HepG2 (cell line): Measurements from ENCODE around the gene VWA1. TPM values are rescaled to one million over a fixed set of nuclear protein-coding genes. Genes with fewer than 3 reads are reported as not detected.

ENCODE experiments used
- AGO1 ChIP-seq: fragments of 200-400 bp; formaldehyde crosslinking; IDR thresholded peaks from 2 replicates; pipeline ENCODE4 v1.6.1; 2017; ENCODE audit warnings: mild to moderate bottlenecking, low read depth, low read length, moderate library complexity; ENCODE audit not compliant: poor library complexity, severe bottlenecking
- ARID2 ChIP-seq: sonication (generic); formaldehyde crosslinking; IDR thresholded peaks from 2 replicates; pipeline ENCODE4 v1.8.1; 2022; ENCODE audit warnings: mild to moderate bottlenecking, missing genetic modification reagents, borderline replicate concordance
- ATF2 ChIP-seq: sonication (generic); formaldehyde crosslinking; IDR thresholded peaks from 2 replicates; pipeline ENCODE4 v1.4.0; 2020; ENCODE audit warnings: missing genetic modification reagents
- CBX1 ChIP-seq: IDR thresholded peaks from one replicate; pipeline ENCODE4 v1.6.1; 2016; ENCODE audit warnings: antibody characterized with exemption, low read depth
- ERF ChIP-seq: IDR thresholded peaks from 2 replicates; pipeline ENCODE4 v1.6.1; 2018; ENCODE audit warnings: missing biosample characterization, missing genetic modification reagents
- FOXJ3 ChIP-seq: sonication (generic); formaldehyde crosslinking; IDR thresholded peaks from 2 replicates; pipeline ENCODE4 v1.4.0; 2020; ENCODE audit warnings: missing genetic modification reagents, mild to moderate bottlenecking, borderline replicate concordance
- FOXM1 ChIP-seq: sonication (generic); formaldehyde crosslinking; IDR thresholded peaks from 2 replicates; pipeline ENCODE4 v1.5.0; 2020; ENCODE audit warnings: missing genetic modification reagents
- HINFP ChIP-seq: sonication (generic); formaldehyde crosslinking; IDR thresholded peaks from 2 replicates; pipeline ENCODE4 v1.4.0; 2020; ENCODE audit warnings: low read depth, mild to moderate bottlenecking, missing genetic modification reagents
- HNRNPK ChIP-seq: fragments of 200-400 bp; formaldehyde crosslinking; IDR thresholded peaks from 2 replicates; pipeline ENCODE4 v1.6.1; 2018; ENCODE audit warnings: low read length, low read depth, moderate library complexity, mild to moderate bottlenecking; ENCODE audit not compliant: poor library complexity, severe bottlenecking
- HNRNPUL1 ChIP-seq: fragments of 200-400 bp; formaldehyde crosslinking; IDR thresholded peaks from 2 replicates; pipeline ENCODE4 v1.6.1; 2017; ENCODE audit warnings: low read depth, mild to moderate bottlenecking, low read length, moderate library complexity
- IKZF4 ChIP-seq: sonication (generic); formaldehyde crosslinking; IDR thresholded peaks from 2 replicates; pipeline ENCODE4 v1.5.1; 2020; ENCODE audit warnings: borderline replicate concordance, mild to moderate bottlenecking, low read depth, missing genetic modification reagents; ENCODE audit errors: not compliant biosample characterization
- IRF1 ChIP-seq: sonication (generic); formaldehyde crosslinking; IDR thresholded peaks from 2 replicates; pipeline ENCODE4 v1.4.0; 2020; ENCODE audit warnings: low read depth, mild to moderate bottlenecking, missing genetic modification reagents
- MED8 ChIP-seq: sonication (generic); formaldehyde crosslinking; IDR thresholded peaks from 2 replicates; pipeline ENCODE4 v1.8.1; 2023; ENCODE audit warnings: mild to moderate bottlenecking, missing genetic modification reagents; ENCODE audit not compliant: insufficient replicate concordance
- MIXL1 ChIP-seq: IDR thresholded peaks from 2 replicates; pipeline ENCODE4 v1.6.1; 2016
- PHF21A ChIP-seq: sonication (generic); formaldehyde crosslinking; IDR thresholded peaks from 2 replicates; pipeline ENCODE4 v1.5.0; 2020; ENCODE audit warnings: mild to moderate bottlenecking, missing genetic modification reagents
- SALL2 ChIP-seq: sonication (generic); formaldehyde crosslinking; IDR thresholded peaks from 2 replicates; pipeline ENCODE4 v1.8.1; 2023; ENCODE audit warnings: mild to moderate bottlenecking, missing genetic modification reagents, inconsistent platforms
- SNAI1 ChIP-seq: sonication (generic); formaldehyde crosslinking; IDR thresholded peaks from 2 replicates; pipeline ENCODE4 v1.5.0; 2020; ENCODE audit warnings: mild to moderate bottlenecking, missing genetic modification reagents, borderline replicate concordance
- SRY ChIP-seq: sonication (generic); formaldehyde crosslinking; IDR thresholded peaks from 2 replicates; pipeline ENCODE4 v1.8.0; 2022; ENCODE audit warnings: mild to moderate bottlenecking, missing genetic modification reagents
- TMF1 ChIP-seq: sonication (generic); formaldehyde crosslinking; IDR thresholded peaks from 2 replicates; pipeline ENCODE4 v1.8.1; 2022; ENCODE audit warnings: low read depth, missing genetic modification reagents
- ZBTB26 ChIP-seq: IDR thresholded peaks from 2 replicates; pipeline ENCODE4 v1.6.1; 2016; ENCODE audit warnings: missing compliant biosample characterization, missing genetic modification reagents, borderline replicate concordance
- ZNF12 ChIP-seq: sonication (generic); formaldehyde crosslinking; IDR thresholded peaks from 2 replicates; pipeline ENCODE4 v1.5.0; 2020; ENCODE audit warnings: missing genetic modification reagents
- ZNF138 ChIP-seq: sonication (generic); formaldehyde crosslinking; IDR thresholded peaks from 2 replicates; pipeline ENCODE4 v1.5.0; 2020; ENCODE audit warnings: mild to moderate bottlenecking, low read depth, missing genetic modification reagents
- ZNF414 ChIP-seq: sonication (generic); formaldehyde crosslinking; IDR thresholded peaks from 2 replicates; pipeline ENCODE4 v1.5.0; 2020; ENCODE audit warnings: missing genetic modification reagents
- polyA plus RNA-seq, 8 experiments: library from polyadenylated mRNA; depleted of rRNA in 3 of 8; stranded (reverse) in 7 of 8; unstranded in 1 of 8; fragments of >200 nt; fragmentation: Illumina TruSeq in 4 of 8; extraction: Trizol in 4 of 8; gene quantifications; 2 replicates each; pipeline versions ENCODE4 v1.2.1 to v1.2.3, GENCODE V29; 2011 to 2016; ENCODE audit warnings: low read depth in 4 of 8, missing spikeins in 1 of 8, mixed read lengths in 1 of 8; ENCODE audit not compliant: insufficient read depth in 1 of 8
- total RNA-seq, 5 experiments: library from RNA; depleted of rRNA; stranded (reverse); fragments of >200 nt; fragmentation: Illumina TruSeq; extraction: Trizol; gene quantifications; 2 replicates each; pipeline ENCODE4 v1.2.3, GENCODE V29; 2016; ENCODE audit warnings: low read depth in 1 of 5

VWA1 gene
- total and polyA plus RNA-seq, 2 of the 13 experiments (the other 11 are each of a cell fraction or from before 2014, with no cell fraction given), result 40.9 to 57.5 TPM

GRCh38 chr1:1406821-1407635 is 28.5 kb upstream of the VWA1 start, which contains the start of gene MRPL20 (continued):
- TF ChIP-seq ATF2, result peak; percentile 73
- TF ChIP-seq PHF21A (CRISPR knock-in tag), result peak; percentile 67
- no peak for TF ChIP-seq ARID2 (CRISPR knock-in tag)
- TF ChIP-seq SALL2 (CRISPR knock-in tag), result peak; percentile 65
- TF ChIP-seq HINFP (CRISPR knock-in tag), result peak; percentile 70
- TF ChIP-seq HNRNPUL1, result peak; percentile 21; the same call in 1 of the 2 replicates
- peak; percentile 97 for TF ChIP-seq MED8 (CRISPR knock-in tag)
- peak; percentile 53; the same call in 1 of the 2 replicates for TF ChIP-seq IRF1 (CRISPR knock-in tag)
- TF ChIP-seq ZBTB26 (CRISPR knock-in tag), result 0 out of 2 replicates have a peak, but pooled peaks have one; percentile 40
- peak; percentile 89 for TF ChIP-seq IKZF4 (CRISPR knock-in tag)
- no peak for TF ChIP-seq SNAI1 (CRISPR knock-in tag)
- TF ChIP-seq FOXJ3 (CRISPR knock-in tag), result no peak
- peak; percentile 81; the same call in 1 of the 2 replicates for TF ChIP-seq TMF1
- peak; percentile 86; the same call in 1 of the 2 replicates for TF ChIP-seq MIXL1 (CRISPR knock-in tag)
- peak; percentile 70 for TF ChIP-seq HNRNPK
- peak; percentile 78 for TF ChIP-seq ZNF12 (CRISPR knock-in tag)
- no peak for TF ChIP-seq AGO1
- peak; percentile 91 for TF ChIP-seq ERF (CRISPR knock-in tag)
- TF ChIP-seq ZNF414, result peak; percentile 95; the same call in 1 of the 2 replicates
- TF ChIP-seq SRY (CRISPR knock-in tag), result peak; percentile 75; the same call in 1 of the 2 replicates
- peak; percentile 4; the same call in 1 of the 2 replicates for TF ChIP-seq FOXM1
- TF ChIP-seq ZNF138, result peak; percentile 69; the same call in 1 of the 2 replicates
- TF ChIP-seq CBX1, result peak; percentile 55
